Measurements from ENCODE around the gene HELZ2. TPM values are rescaled to one million over a fixed set of nuclear protein-coding genes. Genes with fewer than 3 reads are reported as not detected.

Gene HELZ2
- total and polyA plus RNA-seq, 2 experiments from 2014 or later, result 5.2 to 48.9 TPM

- H3K36me3 ChIP-seq (ENCODE audit: insufficient read depth), result no peaks in the 10 kb centered on the region
- H3K4me1 ChIP-seq (ENCODE audit: insufficient read depth), result no peaks in the 10 kb centered on the region
- Mint-ChIP-seq H3K27ac (no peak overlapping the region), H3K4me3 (no peak overlapping the region), H3K36me3 (ENCODE audit: low read depth) (no peaks in the 10 kb centered on the region), H3K4me1 (peaks cover 5% of the 10 kb centered on the region; the same call in 2 of the 3 replicates), H3K27me3 (ENCODE audit: insufficient read depth, low read depth, poor library complexity) (peaks cover 12% of the 10 kb centered on the region), H3K9me3 (no peaks in the 10 kb centered on the region)
- H3K9me2 ChIP-seq (ENCODE audit: insufficient read depth), result no peaks in the 10 kb centered on the region
- no peak overlapping the region for H3K27ac ChIP-seq (ENCODE audit: low read depth)
- no peaks in the 10 kb centered on the region for H4K20me1 ChIP-seq (replicated peaks; ENCODE audit: insufficient read depth)
- TF ChIP-seq CREB1 (CRISPR knock-in tag; IDR thresholded peaks at IDR 0.05; ENCODE audit: low read depth), result no peak
- no peak for TF ChIP-seq ZNF462 (CRISPR knock-in tag; IDR thresholded peaks at IDR 0.05)
- no peak for TF ChIP-seq ZNF114 (CRISPR knock-in tag; IDR thresholded peaks at IDR 0.05)
- no peak for TF ChIP-seq STAT1 (IDR thresholded peaks at IDR 0.05; ENCODE audit: unreplicated experiment)
- no peak for TF ChIP-seq EZH2 (IDR thresholded peaks at IDR 0.05; ENCODE audit: low read depth, unreplicated experiment)
- TF ChIP-seq POLR2AphosphoS5 (IDR thresholded peaks at IDR 0.05; ENCODE audit: low read depth), result no peak
- no peak for TF ChIP-seq ETS1 (IDR thresholded peaks at IDR 0.05)
- no peak for TF ChIP-seq EZH2phosphoT487 (IDR thresholded peaks at IDR 0.05; ENCODE audit: unreplicated experiment)
- no peak overlapping the region for H2AFZ ChIP-seq
- no peak for ATAC-seq
- H3K27me3 ChIP-seq (ENCODE audit: insufficient read depth), result no peaks in the 10 kb centered on the region
- H3K79me2 ChIP-seq (replicated peaks; ENCODE audit: insufficient read depth), result no peaks in the 10 kb centered on the region
- DNase-seq (ENCODE audit: low spot score), result no peak
- peaks cover 7% of the 10 kb centered on the region; the same call in 1 of the 2 replicates for H3F3A ChIP-seq (replicated peaks; ENCODE audit: low read depth)
- no peak overlapping the region for H3K4me3 ChIP-seq
- H3K4me2 ChIP-seq, result no peak overlapping the region
Observed at GRCh38 chr20:63536241-63536977, 37.6 kb downstream of the HELZ2 start.
